Measurements from ENCODE around the gene CABLES1.
"Not testable (repeated sequence)": the region's sequence is repeated elsewhere in the genome, so short reads cannot be mapped to it uniquely, and the experiment has no call there.

- not testable (repeated sequence) for TF ChIP-seq CTCF (IDR thresholded peaks at IDR 0.05); POLR2AphosphoS5 (IDR thresholded peaks at IDR 0.05; ENCODE audit: low read depth, low read length)
Observed at GRCh38 chr18:23158884-23159283, 23.6 kb downstream of the CABLES1 start.

Data from Panc1 (cell line).